HG02973 (cell line): ENCODE measurements around the gene LCN10.
"Not testable (repeated sequence)": the region's sequence is repeated elsewhere in the genome, so short reads cannot be mapped to it uniquely, and the experiment has no call there.

Experiments used
- ATAC-seq: cut with Tn5 transposase; IDR thresholded peaks from one replicate; pipeline ENCODE4 v1.9.1; 2021; ENCODE audit warnings: moderate library complexity; ENCODE audit not compliant: unreplicated experiment

Gene LCN10

DNA sequence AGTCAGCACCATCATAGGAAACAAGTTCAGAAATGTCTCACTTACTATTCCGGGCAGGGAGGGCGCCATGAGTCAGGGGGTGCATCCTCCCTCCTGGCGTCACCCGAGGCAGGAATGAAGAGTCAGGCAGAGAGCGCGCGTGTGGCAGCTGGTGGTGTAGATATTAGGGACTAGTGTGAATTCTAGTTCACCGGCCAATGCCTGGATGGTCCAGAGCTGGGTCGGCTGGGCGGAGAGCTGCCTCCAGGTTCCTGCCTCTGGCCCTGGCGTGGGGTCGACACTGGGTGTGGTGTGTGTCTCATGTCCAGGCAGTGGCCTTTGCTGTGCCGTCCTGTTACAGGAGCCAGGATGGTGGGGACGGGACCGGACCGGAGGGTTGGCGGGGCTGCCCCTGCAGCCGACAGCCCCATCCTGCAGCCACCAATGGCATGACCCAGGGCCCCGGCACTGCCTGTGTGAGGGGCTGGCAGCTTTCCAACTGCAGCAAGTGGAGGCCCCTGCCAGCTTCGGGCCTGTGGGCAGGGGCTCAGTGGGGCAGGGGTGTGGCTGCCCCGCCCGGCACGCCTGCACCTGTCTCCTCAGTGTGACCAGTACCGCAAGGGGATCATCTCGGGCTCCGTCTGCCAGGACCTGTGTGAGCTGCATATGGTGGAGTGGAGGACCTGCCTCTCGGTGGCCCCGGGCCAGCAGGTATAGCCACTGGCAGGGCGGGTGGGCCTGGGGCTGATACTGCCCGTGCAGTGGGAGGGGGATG is 21.2 kb downstream of the LCN10 start:
- no peak for ATAC-seq

DNA sequence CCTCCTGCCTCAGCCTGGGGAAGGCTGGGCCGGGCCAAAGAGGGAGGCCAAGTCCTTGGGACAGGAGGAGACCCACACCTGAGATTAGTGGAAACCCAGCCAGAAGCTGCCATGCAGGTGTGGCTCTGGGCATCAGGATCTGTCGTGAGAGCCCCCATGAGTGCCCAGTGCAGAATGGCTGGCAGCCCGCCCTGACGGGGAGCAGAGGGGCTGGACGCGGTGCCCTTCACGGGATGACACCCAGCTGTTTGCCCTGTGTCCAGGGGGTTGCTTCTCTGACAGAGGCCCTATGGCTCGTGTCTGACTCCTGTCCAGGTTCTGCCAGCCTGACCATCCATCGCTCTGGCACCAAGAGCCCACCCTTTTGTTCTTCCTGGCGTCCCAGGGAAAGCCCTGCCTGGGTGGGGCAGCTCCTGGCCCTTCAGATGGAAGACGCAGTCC is 21.8 kb downstream of the LCN10 start:
- no peak for ATAC-seq

DNA sequence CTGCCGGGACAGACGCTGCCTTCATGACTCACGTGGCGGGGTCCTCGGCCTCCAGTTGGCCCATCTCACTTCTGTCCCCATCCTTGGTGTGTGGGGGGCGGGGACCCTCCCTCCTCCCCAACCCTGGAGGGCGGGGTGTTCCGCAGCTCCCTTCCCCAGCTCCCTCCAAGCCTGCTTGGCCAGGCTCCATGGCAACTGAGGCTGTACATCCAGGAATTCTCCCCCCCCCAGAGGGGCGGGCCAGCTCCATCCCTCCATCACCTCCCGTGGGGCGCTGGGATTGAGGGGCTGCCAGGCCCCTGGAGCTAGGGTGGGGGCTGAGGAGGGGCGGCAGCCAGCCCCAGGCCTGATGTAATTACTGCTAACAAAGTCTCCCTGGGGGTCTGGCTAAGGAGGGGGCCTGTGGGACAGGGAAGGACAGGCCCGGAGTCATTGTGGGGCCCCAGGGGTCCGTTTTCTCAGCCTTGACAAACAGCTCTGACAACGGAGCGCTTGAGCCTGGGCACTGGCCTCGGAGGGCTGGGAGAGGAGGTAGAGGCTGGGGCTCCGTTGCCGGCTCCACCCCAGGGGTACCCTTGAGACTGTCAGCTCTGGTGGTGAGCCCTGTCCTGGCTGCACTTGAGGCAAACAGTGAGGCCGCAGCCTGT is 22.4 kb downstream of the LCN10 start:
- ATAC-seq: no peak

DNA sequence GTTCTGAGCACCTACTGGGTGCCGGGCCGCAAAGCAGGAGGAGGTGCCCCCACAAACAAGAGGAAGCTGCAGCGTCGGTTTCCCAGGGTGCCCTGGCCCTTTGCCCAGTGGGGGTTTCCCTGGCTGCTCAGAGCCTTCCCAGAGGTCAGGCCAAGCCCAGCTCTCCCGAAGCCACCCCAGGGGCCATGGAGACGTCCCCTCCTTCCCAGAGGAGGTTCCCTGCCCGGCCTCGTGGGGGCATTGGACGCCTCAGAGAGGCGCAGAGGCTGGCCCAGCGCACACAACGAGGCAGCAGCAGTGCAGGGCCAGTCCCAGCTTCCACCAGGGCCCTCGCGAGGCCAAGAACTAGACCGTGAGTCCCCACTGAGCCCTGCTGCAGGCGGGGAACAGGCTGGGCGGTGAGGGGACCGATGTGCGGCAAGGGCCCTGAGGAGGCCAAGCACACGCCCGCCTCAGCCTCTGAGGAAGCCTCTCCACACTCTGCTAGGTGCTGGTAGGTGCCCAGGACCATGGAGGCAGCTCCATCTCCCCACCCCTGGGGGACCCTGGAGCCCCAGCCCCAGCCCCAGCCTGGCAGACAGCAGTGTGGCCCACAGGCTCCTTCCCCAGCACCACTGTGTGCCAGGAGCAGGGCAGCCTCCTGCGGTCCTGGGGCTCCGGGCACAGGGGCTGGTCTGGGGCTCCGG is 23.4 kb downstream of the LCN10 start:
- ATAC-seq: no peak

DNA sequence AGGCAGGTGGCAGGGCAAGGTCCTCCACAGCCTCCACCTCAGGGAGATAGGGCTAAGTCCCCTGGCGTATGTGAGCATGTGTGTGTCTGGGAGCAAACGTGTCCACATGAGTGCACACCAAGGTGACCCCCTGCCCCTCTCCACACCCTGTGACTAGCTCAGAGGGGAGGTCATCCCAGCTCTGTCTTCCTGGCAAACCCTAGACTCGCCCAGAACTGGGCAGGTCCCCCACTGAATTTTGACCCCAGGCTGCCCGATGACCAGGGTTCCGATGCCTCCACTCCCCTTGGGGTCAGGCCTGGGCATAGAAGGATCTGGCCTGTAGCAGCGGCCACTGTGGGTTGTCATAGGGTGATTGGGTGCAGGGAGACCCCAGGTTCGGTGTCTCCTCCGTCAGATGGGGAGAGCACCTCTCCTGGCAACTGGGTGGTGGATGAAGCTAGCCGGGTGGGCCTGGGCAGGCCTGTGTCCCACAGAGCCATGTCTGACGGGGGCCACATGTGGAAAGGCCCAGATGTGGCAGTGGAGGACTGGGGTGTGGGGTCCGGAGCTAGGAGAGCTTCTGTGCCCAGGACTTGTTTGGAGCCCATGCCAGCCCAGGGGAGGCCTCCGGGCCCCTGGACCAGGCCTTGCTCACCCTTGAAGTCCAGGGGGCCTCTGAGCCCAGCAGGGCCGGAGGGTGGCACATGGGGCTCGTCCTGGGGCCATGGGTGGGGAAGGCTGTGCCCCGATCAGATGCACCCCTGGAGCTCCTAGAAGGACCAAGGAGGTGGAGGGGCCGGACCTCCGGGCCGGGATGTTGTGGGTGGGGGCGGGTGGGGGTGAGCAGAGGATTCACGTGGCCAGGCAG is 24.2 kb downstream of the LCN10 start:
- no peak for ATAC-seq

DNA sequence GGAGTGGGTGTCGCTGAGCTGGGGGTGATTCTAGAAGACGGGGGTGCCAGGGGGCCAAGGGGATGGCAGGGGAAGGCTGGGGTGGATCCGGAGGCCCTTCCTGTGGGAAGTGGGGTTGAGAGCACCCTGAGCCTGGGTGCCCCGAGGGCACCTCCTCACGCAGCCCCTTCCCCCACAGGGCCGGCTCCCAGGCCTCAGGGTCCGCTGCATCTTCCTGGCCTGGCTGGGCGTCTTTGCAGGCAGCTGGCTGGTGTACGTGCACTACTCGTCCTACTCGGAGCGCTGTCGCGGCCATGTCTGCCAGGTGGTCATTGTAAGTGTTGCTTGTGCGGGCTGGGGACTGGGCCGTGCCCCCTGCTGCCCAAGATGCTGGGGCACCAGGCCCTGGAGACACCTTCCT is 25.3 kb downstream of the LCN10 start:
- no peak for ATAC-seq

DNA sequence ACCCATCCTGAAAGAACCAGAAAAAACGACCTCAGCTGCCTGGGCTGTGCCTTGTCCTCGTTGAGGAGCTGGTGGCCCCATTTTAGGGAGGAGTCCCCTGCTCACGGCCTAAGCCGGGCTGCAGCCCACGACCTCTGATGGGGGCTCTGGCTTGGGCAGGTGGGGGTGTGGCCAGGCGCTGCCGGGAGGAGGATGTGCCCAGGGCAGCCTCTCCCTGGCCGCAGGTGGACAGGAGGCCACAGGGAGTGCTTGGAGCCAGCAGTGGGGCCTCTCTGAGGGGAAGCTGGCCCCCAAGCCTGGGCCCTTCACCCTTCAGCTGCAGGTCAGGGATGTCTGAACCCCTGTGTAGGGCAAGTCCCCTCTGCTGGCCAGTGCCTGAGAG is 27.9 kb downstream of the LCN10 start:
- no peak for ATAC-seq

DNA sequence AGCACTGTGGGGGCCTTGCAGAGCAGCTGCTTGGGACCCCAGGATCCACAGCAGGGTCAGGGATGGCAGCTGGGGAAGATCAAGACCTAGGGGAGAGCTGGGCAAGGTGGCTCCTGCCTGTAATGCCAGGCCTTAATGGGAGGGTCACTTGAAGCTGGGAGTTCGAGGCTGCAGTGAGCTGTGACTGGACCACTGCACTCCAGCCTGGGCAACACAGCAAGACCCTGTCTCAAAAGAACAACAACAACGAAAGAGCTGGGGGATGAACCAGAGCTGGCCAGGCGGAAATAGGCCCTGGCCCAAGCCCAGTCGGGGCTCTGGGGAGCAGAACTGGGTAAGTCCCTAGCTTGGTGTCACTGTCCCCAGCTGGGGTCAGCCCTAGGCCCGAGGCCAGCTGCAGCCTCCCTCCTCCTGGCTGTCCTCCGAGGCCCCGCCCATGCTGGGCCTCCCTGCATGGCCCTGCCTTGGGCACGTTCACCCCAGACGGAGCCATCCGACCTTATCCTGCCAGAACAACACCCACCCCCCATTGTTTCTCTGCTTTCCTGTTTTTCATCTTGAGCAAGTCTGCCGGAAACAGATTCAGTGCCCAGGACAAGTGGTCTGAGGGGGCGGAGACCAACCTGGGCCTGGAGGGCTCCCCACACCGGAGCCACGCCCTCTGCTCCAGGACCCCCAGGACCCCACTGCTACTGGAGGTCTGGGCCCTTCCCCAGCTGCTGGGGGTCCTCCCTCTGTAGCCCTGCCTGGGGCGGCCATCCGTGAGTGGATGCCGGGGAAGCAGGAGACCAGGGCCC is 28.4 kb downstream of the LCN10 start:
- ATAC-seq: no peak

DNA sequence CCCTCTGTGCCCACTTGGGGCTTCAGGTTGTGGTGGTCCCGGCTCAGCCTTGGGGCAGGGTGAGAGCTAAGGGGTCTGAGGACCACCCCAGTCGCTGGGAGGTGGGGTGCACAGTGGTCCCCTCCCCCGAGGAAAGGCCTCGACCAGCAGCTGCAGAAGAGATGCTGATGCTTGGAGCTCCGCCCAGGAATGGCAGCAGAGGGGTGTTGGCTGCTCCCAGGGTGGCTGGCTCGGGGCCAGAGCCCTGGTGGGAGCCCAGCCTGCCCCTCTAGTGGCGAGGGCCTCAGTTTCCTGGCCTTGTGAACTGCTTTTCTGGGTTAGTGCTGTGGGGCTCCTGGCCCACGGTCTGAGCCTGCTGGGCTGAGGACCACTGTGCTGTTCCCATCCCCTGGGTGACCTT is 29.2 kb downstream of the LCN10 start:
- no peak for ATAC-seq

DNA sequence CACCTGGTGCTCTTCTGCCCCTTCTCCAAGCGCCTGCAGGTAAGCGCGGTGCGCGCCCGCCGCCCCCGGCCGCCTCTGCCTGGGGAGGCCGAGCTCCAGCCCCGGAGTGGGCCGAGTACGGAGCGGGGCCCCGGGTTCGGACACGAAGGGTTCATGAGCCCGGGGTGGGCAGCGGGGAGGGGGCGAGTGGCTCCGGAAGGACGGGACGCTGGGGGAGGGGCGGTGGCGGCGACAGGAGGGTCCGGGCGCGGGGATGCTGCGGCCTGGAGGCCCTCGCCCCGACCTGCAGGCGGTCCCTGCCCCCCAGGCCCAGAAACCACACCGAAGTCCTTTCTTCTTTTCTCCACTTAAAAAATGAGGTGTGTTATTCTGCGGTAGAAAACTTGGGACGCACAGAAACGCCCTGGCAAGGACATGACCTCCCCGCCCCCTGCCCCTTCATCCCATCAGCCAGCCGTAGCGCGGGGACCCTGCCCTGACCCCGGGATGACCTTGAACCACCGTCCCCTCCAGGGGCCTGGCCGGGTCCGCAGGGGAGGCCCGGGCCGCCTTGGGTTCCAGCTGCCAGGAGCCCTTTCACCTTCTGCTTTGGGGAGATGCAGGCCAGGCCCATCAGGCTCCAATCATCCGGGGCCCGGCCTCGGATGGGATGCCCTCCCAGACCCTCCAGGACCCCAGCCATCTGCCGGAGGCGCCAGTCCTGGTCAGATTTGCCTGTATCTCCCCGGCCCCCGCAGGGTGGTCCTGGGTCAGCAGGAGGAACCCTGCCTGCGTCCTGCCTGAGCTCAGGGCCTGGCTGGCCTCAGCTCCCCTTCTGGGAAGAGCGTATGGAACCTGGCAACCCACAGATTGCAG is 29.8 kb downstream of the LCN10 start:
- ATAC-seq: no peak

DNA sequence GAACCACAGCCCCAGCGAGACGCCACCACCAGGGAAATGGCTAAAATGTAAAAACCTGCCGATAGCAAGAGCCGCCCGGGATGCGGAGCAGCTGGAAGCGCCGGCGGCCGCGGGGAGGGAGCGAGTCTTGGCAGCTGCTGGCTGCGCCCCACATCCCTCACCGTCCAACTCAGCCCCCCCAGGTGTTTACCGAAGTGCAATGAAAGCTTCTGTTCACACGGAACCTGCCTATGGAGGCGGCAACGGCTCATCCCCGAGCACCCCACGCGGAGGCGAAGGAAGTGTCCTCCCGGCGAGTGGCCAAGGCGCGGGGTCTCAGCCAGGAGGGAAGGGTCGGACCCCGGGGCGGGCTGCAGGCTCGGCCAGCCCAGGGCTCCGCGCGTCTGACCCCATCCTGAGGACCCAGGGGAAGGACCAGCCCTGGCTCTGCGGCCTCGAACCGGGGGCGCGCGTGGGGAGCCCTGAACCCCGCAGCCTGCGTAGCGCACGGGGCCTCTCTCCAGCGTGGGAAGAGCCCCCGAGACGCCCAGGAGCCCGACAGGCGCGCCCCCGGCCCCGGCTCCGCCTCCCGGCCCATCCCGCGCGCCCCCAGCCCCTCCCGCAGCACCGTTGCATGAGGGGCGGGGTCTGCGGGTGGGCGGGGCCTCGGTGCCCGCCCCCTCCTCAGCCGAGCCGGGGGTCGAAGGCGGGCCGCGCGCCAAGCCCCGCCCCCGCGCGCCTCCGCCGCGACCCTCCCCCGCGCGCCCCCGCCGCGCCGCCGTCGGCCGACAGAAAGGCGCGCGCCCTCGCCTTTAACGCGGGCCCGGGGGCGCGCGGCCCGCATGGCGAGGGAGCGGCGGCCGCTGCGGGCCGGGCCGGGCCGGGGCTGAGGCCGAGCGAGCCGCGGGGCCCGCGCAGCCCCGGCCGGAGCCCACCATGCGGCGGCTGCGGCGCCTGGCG is 30.7 kb downstream of the LCN10 start, which contains the start of gene DIPK1B:
DIPK1B (plus strand) TSS at position 822 of the 939 bp plus-strand sequence; CDS start at position 916, 94 bp downstream.
- ATAC-seq: no peak

DNA sequence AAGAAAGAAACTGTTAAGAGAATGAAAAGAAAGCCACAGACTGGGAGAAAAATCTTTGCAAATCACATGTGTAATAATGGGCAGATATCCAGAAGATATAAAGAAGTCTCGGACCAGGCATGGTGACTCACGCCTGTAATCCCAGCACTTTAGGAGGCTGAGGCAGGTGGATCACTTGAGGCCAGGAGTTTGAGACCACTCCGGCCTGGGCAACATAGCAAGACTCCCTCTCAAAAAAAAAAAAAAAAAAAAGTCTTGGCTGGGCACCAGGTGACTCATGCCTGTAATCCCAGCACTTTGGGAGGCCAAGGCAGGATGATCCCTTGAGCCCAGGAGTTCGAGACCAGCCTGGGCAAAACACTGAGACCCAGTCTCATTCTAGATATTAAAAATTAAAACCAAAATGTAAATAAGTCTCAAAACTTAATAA is 31.5 kb downstream of the LCN10 start:
- not testable (repeated sequence) for ATAC-seq

DNA sequence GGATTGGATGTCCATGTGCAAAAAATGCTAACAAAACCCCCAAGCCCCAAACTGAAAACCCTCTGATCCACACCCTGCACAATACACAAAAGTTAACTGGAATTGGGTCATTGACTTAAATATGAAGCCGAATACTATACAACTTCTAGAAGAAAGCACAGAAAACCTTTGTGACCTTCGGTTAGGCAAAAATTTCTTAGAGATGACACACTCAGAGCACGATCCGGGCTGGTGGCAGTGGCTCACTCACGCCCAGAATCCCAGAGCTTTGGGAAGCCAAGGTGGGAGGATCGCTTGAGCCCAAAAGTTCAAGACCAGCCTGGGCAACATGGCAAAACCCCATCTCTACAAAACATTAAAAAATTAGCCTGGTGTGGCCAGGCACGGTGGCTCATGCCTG is 32.2 kb downstream of the LCN10 start:
- ATAC-seq: no peak

DNA sequence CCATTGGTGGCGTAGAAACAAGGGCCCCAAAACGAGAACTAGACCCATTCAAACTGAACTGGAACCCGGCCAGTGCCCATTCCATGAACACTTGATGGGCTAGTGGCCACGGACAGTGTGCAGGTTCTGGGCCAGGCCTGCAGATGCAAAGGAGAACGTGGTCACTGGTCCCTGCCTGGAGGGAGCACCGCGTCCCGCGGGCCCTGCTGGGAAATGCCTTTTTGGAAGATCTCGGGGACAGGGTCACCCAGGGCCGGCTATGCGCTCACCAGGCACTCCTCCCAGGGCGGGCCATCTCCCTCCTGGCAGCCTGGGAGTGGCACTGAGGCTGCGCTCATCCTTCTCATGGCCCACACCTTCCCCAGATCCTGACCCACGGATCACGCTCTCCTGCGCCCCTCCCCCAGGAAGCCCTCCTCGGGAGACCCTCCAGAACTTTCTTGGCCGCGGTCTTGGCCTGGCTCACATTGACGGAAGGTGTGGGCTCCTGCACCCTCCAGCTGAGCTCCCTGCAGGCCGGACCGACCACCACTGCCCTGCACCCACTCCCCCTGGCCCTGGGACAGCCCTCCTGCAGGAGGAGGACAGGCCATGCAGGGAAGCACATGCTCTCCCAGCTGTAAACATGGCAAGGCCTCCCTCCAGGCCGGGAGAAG is 33.2 kb downstream of the LCN10 start:
- no peak for ATAC-seq

DNA sequence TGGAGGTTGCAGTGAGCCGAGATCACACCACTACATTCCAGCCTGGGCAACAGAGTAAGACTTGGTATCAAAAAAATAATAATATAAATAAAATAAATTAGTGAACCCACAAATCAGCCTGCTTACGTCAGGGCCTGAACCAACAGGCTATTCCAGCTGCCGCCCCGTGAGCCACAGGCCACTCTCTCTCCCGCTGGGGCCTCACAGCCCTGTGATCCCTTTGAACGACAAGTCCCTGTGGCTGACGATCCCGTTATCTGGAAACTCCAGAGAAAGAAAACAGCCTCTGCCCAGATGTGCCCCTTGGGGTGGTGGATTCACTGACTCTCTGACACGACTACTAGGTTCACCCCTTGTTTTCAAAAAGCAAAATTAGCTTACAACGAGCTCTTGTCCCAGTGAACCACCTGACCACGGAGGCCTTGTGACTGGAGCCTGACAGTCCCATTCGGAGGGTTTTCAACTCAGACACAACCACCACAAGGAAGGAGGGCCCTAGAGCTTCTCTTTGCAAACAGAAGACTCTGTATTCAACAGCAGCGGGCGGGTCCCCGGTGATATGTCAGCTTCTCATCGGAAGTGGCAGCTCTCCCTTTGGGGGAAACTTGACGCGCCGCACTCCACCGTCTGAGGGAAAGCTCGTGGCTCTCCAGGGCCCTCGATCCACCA is 34.8 kb downstream of the LCN10 start:
- no peak for ATAC-seq

DNA sequence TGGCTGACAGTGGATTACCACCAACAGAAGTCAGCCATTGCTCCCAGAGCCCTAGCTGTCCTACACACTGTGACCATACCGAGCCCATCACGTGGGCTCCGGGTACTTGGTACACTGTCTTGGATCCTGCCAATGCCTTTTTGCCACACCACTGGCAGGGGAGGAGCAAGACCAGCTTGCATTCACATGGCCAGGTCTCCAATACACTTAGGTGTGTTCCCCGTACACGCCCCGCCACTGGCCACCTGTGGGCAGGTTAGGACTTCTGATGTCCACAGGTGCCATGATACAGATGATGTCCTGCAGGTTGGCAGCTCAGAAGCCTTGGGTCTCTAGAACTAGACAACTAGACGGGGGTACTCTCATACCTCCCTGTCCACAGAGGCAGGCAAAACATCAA is 35.7 kb downstream of the LCN10 start:
- no peak for ATAC-seq

DNA sequence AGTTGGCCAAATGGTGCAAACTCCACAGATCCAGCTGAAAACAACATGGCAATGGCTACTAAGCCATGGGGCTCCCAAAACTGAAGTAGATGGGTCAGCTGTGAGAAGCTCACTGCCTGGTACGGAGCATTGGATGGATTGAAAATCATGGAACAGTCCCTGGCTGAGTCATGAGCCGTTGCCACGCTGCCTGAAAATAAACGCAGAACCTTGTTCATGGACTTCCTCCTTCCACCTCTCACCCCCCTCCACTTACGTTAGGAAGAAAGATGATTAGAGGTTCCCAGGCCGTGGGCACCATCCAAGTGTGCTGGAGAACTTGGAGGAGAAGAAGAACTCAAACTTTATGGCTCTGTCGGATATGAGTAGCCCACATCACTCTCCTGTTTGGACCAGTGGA is 37.2 kb downstream of the LCN10 start:
- no peak for ATAC-seq
